NCI-H226 (cell line): ENCODE measurements around the gene M6PR.
"Not testable (repeated sequence)": the region's sequence is repeated elsewhere in the genome, so short reads cannot be mapped to it uniquely, and the experiment has no call there.

Experiments
- DNase-seq: peaks from one replicate; pipeline ENCODE4 v3.0.0-alpha.2; 2015

M6PR gene

GRCh38 chr12:8911606-8912268, 37.7 kb downstream of the M6PR start:
- DNase-seq: peak; percentile 4

GRCh38 chr12:8909752-8910151, 39.7 kb downstream of the M6PR start:
- no peak for DNase-seq

DNA sequence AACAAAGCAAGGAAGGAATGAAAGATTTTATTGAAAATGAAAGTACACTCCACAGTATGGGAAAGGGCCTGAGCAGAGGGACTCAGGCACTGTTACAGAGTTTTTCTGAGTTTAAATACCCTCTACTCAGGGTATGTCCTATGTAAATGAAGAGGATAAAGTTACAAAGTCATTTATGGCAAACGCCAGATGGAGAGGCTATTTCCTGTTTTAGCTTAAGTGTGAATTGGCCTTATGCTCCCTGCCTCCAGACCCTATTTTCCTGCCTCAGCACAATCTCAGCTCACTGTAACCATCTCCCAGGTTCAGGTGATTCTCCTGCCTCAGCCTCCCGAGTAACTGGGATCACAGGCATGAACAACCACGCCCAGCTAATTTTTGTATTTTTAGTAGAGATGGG, 41.9 kb downstream of the M6PR start:
- DNase-seq: no peak

GRCh38 chr12:8906266-8907180, 42.9 kb downstream of the M6PR start:
- no peak for DNase-seq

DNA sequence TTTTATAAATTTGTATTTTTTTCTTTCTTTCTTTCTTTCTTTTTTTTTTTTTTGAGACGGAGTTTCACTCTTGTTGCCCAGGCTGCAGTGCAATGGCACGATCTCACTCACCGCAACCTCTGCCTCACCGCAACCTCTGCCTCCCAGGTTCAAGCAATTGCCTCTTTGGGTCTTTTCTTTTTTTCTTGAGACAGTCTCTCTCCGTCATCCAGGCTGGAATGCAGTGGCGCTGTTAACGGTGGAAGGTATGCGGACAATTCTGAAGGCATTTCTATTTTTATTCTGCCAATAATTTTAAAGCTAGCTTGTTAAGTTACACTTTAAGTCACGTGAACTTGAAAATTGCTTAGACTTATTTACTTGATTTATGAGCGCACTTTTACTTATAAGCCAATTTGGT, 43.9 kb downstream of the M6PR start:
- no peak for DNase-seq

DNA sequence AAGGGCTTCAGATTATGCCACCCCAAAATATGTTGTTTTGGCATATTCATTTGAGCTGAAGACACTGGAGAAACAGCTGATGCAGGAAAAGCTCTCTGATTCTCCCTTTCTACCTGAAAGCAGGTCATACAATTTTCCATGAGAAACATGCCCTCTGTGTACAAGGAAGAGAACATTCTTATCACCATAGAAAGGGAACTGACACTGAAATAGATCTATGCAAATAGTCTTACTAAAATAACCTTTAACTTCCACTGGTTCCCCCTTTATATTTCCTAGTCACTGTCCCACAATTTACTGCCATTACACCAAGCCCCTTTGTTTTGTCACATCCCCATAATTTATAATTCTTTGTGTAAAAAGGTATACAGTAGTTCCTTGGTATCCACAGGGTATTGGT, 44.8 kb downstream of the M6PR start:
- no peak for DNase-seq

- no peak for DNase-seq
Measured at GRCh38 chr12:8903646-8904045, 45.8 kb downstream of the M6PR start.

DNA sequence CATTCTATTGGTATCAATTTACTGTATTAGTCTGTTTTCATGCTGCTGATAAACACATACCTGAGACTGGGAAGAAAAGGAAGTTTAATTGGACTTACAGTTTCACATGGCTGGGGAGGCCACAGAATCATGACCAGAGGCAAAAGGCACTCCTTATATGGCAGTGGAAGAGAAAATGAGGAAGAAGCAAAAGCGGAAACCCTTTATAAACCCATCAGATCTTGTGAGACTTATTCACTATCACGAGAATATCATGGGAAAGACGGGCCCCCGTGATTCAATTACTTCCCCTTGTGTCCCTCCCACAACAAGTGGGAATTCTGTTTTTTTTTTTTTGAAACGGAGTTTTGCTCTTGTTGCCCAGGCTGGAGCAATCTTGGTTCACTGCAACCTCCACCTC, 46.7 kb downstream of the M6PR start:
- not testable (repeated sequence) for DNase-seq

GRCh38 chr12:8899830-8900229, 49.6 kb downstream of the M6PR start:
- no peak for DNase-seq

DNA sequence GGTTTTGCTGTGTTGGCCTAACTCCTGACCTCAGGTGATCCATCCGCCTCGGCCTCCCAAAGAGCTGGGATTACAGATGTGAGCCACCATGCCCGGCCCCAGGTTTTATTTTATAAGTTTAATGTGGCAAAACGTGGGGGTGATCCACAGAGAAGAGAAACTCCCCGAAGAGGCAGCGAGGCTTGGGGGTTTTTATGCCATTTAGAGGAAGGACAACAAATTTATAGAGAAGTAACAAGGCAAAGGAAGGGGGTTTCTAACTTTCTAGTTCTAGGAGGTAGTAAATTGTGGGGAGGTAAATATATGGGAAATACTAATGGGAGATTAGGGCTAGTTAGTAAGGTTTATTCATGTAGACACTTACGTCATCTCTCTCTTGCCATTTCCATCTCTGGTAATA, 52.4 kb downstream of the M6PR start:
- DNase-seq: no peak

GRCh38 chr12:8894986-8895385, 54.5 kb downstream of the M6PR start:
- no peak for DNase-seq

GRCh38 chr12:8894378-8894777, 55.1 kb downstream of the M6PR start:
- no peak for DNase-seq

DNA sequence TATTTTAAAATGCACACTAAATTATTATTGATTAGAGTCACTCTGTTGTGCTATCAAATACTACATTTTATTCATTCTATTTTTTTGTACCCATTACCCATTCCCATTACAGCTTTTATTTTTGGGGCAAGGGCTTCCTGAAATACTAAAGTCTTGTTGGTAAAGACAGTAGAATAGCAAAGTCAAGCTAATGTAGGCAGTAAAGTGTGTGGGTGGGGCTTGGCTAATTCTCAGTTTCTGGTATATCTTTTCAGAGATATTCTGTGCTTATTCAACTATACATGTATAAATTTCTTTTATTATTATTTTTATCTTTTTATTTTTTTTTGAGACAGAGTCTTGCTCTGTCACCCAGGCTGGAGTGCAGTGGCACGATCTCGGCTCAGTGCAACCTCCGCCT, 57.5 kb downstream of the M6PR start:
- DNase-seq: no peak
